GM21526 (cell line): ENCODE data around the gene AKR1C1.
"Not testable (repeated sequence)": the region's sequence is repeated elsewhere in the genome, so short reads cannot be mapped to it uniquely, and the experiment has no call there.

ENCODE experiments used
- ATAC-seq: cut with Tn5 transposase; IDR thresholded peaks from one replicate; pipeline ENCODE4 v1.9.1; 2021; ENCODE audit warnings: moderate library complexity; ENCODE audit not compliant: unreplicated experiment, low FRiP score

The AKR1C1 gene

GRCh38 chr10:4981722-4982471, 18.7 kb downstream of the AKR1C1 start:
- no peak for ATAC-seq

GRCh38 chr10:4982764-4983226, 19.6 kb downstream of the AKR1C1 start:
- no peak for ATAC-seq

DNA sequence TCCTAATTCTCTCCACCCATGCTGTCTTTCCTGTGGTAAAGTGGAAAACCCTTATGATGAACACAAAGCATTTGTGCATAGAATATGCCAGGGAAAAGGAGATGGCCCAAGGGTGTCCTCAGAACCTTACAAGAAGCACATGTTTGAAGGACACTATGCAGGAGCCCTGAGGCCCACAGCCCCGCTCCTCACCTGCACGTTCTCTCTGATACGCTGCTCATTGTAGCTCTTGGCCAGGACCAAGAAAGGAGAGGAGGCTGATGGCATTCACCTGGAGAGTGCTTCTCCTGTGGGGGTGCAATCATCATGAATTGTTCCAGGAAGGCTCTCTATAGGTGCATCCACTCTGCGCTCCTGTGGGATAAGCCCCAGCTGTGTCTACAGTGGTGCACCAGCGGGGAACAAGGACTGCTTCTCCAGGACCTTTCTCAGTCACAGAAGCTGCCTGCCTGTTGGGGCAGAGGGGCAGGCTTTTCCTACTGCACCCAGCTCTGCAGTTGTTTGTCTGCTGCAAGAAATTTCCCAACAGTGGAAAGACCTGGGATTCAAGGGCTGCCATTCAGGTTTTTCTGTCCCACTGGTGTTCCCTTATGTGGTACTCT, 20.5 kb downstream of the AKR1C1 start:
- ATAC-seq = no peak

GRCh38 chr10:4984223-4984622, 21.0 kb downstream of the AKR1C1 start:
- ATAC-seq = no peak

- ATAC-seq = no peak
These were observed 21.9 kb downstream of the AKR1C1 start for GRCh38 chr10:4984971-4985594.

DNA sequence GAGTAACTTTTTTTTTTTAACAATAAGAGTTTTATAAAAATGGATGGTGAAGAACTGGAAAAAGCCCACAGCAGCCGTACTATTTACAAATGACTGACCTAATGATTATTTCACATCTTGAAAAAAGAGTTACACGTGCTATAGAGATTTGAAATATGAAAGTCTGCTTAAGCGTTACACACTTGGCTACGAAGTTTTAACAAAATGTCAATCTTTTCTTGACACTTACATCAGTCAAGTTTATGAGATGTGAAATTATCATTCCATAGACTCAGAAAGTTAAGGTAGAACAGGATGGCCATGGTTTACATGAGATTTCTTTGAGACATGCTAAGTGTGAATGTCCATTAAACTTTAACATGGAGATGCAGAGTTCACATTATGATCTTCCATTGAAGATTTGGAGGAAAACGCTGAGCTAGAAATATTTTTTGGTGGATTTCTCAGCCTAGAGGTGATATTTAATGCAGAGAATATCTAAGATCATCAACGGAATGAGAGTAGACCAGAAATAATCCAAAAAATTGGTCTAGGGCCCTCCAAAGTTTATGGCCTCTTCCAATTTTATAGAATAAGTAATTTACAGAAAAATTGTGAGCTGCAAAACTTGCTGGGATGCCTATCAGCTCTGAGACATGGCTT, 24.9 kb downstream of the AKR1C1 start:
- ATAC-seq = not testable (repeated sequence)

DNA sequence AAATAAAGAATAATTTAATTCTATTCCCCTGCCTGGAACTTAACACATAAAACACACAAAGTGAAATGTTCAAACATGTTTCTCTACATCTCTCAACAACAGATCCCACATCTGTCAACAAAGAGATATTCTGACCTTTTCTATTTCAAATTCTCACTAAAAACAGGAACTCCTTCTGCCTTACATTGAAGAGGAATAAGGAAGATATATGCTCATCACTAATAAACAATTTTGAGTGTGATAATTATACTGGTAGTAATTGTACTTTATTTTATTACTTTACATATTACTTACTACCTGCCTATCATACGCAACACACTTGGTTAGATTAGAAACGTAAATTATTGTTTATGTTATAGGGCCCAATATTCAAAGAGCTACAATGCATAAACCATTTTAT, 27.0 kb downstream of the AKR1C1 start:
- ATAC-seq = no peak

DNA sequence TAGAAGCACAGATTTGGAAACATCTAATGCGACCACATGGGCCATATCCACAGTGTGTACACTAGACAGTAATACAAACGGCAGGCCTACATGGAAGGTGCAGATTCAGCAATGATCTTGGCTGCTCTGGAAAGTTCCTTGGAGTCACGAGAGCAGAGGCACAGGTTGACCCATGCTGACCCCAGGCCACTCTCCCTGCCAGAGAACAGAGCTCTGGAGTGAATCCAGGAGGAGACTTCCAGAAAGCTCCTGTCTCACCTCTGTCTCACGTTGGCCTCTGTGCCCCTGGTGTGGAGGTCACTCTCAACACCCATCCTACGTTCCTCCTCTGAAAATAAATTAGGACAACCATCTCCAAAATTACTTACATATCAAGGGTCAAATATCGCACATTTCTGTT, 28.2 kb downstream of the AKR1C1 start:
- not testable (repeated sequence) for ATAC-seq

DNA sequence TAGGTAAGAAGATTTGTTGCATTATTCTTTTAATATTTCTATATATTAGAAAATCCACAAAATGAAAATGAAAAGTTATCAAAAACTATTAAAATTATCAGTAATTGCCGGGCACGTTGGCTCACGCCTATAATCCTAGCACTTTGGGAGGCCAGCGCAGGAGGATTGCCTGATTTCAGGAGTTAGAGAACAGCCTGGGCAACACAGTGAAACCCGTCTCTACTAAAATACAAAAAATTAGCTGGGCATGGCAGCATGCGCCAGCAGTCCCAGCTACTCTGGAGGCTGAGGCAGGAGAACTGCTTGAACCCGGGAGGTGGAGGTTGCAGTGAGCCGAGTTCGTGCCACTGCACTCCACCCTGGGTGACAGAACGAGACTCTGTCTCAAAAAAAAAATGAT, 29.3 kb downstream of the AKR1C1 start:
- ATAC-seq = not testable (repeated sequence)

DNA sequence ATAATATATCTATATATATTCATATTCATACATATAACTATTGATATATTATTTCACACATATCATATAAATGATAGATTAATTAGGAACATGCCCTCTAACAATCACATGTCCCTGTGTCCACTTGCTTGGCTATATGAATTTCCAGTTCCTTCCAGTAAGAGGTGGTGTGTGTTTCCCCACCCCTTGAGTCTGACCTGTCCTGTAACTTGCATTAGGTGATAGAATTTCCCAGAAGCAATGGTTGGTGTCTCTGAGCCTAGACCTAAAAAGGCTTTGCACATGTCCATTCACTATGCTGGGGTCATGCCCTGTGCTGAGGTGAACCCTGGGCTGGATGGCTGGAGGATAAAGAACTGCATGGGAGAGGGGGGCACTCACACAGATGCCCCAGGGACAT, 31.0 kb downstream of the AKR1C1 start:
- not testable (repeated sequence) for ATAC-seq

DNA sequence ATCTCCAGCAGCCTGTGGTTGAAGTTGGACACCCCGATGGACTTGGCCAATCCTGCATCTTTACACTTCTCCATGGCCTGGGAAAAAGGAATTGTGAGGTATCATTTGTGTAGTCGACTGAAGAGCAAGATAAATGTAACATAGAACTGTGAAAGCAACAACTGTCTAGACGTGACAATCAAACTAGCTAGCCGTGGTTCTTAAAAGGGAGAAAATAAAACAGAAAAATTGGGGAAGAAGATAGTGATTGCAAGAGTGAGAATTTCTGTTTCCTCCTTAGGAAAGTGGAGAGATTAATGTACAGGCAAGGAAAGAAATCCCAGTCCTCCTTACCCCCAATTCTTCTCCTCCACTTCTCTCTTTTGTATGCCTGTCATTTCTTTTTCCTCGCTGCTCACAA, 35.5 kb downstream of the AKR1C1 start:
- no peak for ATAC-seq

DNA sequence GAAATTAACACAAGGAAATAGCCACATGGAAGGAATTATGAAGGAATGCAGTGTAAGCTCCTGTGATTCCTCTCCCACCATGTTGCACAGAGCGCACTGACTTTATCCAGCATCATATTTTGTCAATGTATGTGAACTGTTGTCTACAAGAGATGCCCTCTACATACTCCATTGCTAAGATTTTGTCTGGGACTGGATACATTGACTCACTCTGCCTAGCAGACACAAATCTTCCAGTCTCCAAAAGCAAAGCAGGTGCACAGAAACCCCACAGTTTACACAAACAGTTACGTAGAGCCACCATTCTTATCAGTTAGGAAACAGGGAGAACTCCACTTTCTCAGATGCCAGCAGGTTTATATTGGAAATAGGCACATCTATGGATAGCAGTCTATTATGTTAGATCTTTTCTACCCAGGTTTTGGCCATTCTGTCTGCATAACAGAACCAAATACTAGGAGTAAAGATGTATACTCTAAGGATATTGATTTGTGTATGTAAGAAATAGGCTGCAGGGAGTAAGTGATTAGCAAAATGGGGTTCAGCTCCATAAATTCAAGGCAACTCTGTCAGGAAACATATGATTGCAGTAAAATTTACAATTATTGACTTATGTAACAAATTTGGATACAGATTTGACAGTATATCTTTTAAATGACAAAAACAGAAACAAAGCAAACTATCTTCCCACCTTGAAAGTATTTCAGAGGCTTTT, 39.0 kb downstream of the AKR1C1 start:
- ATAC-seq = no peak

DNA sequence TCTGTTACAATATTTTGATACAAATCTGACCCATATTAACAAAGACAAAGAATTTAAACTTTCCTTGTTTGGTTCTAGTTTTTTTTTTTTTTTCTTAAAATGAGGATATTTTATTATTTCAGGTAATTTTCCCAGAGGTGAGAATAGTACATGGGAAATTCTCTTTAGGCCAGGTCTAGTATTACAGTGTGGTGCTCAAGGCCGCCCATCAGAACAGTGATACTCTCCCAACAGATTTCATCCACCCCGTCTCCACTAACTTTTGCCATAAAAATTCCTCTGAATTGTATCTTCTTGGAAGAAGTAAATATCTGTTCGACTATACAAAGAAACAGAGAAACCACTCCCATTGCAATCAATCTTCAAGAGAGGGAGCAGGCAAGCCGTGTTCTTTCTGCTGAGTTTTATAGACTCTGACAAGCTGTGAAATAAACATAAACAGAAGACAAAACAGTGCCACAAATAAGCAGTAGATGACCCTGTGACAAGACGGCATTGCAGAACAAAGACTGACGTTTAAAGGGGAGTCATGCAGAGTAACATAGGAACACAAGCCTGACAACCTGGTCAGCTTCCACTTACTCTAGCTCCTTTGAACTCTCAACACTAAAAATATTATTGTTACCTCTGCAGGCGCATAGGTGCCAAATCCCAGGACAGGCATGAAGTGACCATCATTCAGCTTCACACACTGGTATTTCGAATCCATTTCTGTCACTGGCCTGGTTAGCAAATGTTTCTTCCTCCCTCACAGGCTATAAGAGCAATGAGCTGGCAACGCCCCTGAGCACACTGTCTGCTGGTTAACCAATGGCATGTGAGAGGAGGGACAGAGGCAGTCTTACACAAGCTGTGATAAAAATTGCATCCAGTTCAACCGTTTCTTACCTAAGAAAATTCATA, 40.2 kb downstream of the AKR1C1 start, which contains the start of gene AKR1C2:
TSS of gene AKR1C2 (minus strand) at position 731 of the 903 bp plus-strand sequence. CDS start at position 709, 22 bp downstream.
- not testable (repeated sequence) for ATAC-seq

GRCh38 chr10:5004030-5004385, 40.8 kb downstream of the AKR1C1 start:
- ATAC-seq = not testable (repeated sequence)

DNA sequence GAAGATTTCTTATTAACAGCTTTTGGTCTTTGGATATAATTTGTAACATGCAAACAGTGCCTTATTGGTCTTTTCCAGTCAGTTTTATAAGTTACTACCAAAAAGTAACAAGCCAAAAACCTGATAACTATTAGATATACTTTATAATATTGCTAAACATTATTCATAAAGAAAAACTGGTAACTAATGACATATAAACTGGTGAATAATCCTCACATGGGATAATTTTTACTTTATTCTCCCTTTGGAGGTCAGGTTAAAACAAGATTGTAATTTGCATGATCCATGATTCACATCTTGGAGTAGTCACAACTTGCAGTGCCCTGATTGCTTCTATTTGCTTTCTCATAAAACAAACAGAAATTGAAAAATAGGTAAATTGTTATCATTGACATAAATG, 41.3 kb downstream of the AKR1C1 start:
- ATAC-seq = not testable (repeated sequence)

DNA sequence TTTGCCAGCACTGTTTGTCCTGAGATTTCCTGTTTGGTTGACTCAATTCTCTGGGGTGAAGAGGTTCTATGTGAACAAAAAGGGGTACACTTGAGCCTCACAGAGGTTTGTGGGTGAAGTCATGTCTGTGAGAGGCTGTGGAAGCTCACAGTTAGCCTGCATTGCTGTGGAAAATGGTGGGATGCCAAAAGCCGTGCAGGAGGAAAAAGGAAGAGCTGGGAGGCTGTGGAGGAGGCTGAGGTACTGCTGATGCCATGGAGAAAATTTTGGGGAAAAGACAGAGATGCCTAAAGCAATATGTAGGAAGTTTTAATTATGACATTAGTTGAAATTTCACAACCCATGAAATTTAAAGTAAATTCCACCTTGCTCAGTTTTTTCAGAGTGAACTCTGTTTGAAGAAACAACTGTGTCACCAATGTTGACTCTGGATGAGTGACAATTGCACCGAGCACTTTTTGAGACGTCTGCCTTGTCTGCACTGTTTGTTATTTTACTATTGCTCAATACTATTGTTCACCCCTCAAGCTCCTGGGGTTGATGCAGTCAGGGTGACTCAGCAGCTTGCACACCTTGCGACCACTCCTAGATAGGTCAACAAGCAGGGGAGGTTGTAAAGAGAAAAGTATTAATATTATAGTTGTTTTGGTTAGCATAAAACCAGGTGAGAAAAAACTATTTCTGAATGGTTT, 45.8 kb downstream of the AKR1C1 start:
- not testable (repeated sequence) for ATAC-seq

- not testable (repeated sequence) for ATAC-seq
These were observed 46.8 kb downstream of the AKR1C1 start for GRCh38 chr10:5010043-5010442.

DNA sequence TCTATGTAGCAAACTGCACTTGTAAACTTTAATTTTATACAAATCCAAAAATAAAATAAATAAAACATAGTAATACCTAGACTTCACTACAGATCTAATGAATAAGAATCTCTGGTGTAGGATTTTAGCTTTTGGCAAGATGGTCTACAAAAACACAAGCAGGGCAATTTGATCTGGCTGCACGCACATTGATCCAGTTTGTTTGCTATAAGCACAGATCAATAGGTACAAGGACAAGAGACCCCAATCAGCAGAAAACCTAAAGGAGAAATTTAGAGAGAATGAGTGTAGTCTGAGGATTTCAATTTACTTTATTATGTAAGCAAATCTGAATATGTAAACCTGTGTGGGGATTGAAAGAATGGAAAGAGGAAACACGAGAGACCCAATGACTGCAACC, 48.2 kb downstream of the AKR1C1 start:
- not testable (repeated sequence) for ATAC-seq

- ATAC-seq = no peak
These were observed 49.4 kb downstream of the AKR1C1 start for GRCh38 chr10:5012595-5012994.
